ENCODE data around the gene MYT1.

DNA sequence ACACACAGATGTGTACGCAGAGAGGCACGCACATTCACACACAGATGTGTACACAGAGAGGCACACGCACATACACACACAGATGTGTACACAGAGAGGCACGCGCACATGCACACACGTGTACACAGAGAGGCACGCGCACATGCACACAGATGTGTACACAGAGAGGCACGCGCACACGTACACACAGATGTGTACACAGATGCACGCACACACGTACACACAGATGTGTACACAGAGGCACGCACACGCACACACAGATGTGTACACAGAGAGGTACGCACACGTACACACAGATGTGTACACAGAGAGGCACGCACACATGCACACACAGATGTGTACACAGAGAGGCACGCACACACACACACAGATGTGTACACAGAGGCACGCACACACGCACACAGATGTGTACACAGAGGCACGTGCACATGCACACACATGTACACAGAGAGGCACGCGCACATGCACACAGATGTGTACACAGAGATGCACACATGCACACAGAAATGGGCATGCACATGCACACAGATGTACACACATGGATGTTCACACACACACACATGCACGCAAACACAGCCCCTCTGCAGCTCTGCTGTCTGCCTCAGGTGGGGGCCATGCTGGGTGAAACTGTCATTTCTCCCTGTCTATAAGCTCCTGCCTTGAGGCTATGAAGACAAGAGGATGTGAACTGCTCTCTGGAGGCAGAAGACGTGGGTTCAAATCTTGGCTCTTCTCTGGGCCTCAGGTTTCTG is 14.3 kb upstream of the MYT1 start:
- no peak for TF ChIP-seq FOXM1 (IDR thresholded peaks at IDR 0.05; ENCODE audit: borderline replicate concordance)
- no peak for TF ChIP-seq ZNF384 (IDR thresholded peaks at IDR 0.05)
- TF ChIP-seq FOXA1 (IDR thresholded peaks at IDR 0.05): no peak
- TF ChIP-seq TARDBP (IDR thresholded peaks at IDR 0.05): no peak
- TF ChIP-seq SP1 (IDR thresholded peaks at IDR 0.05): no peak
- TF ChIP-seq FOXK2 (IDR thresholded peaks at IDR 0.05): no peak
- no peak for TF ChIP-seq HDGF (IDR thresholded peaks at IDR 0.05; ENCODE audit: borderline replicate concordance)
- no peak for TF ChIP-seq ELF4 (IDR thresholded peaks at IDR 0.05)
- TF ChIP-seq, protein P1, sequence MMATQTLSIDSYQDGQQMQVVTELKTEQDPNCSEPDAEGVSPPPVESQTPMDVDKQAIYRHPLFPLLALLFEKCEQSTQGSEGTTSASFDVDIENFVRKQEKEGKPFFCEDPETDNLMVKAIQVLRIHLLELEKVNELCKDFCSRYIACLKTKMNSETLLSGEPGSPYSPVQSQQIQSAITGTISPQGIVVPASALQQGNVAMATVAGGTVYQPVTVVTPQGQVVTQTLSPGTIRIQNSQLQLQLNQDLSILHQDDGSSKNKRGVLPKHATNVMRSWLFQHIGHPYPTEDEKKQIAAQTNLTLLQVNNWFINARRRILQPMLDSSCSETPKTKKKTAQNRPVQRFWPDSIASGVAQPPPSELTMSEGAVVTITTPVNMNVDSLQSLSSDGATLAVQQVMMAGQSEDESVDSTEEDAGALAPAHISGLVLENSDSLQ (IDR thresholded peaks at IDR 0.05): no peak
- TF ChIP-seq L3MBTL2 (conservative IDR thresholded peaks at IDR 0.05): no peak
- no peak for TF ChIP-seq BHLHE40 (IDR thresholded peaks at IDR 0.05; ENCODE audit: borderline replicate concordance)
- no peak for TF ChIP-seq NFRKB (IDR thresholded peaks at IDR 0.05)
- no peak for TF ChIP-seq ARNT (IDR thresholded peaks at IDR 0.05)
- TF ChIP-seq LEF1 (IDR thresholded peaks at IDR 0.05; ENCODE audit: borderline replicate concordance): no peak

All from HEK293T (cell line).